ENCODE results near the gene LMAN2.
"Not testable (repeated sequence)": the region's sequence is repeated elsewhere in the genome, so short reads cannot be mapped to it uniquely, and the experiment has no call there.

The LMAN2 gene

DNA sequence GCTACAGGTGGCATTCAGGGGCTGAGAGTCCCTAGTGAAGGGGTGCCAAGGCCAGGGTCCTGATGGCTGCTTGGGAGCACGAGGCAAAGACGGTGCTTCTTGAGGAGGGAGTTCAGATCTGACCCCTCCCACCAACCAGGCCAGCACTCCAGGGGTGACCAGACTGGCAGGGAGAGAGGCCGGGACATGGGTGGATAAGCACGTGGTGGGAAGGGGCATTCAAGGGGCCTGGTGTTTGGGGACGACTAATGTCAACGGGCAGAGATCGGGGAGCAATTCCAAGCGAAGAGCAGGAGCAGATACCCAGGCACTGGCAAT lies 10.8 kb upstream of the LMAN2 start:
- H3K4me3 Mint-ChIP-seq = peak overlapping the region; percentile 74 to 89
- ATAC-seq = no peak
- H3K27me3 Mint-ChIP-seq = no peaks in the 10 kb centered on the region
- no peaks in the 10 kb centered on the region for H3K9me3 Mint-ChIP-seq
- peaks cover 92% of the 10 kb centered on the region for H3K4me1 Mint-ChIP-seq
- peak overlapping the region in 1 of 2 donors; percentile 55 for H3K27ac Mint-ChIP-seq
- DNase-seq = no peak

GRCh38 chr5:177361418-177362291 lies 10.2 kb upstream of the LMAN2 start:
- ATAC-seq = peak; percentile 25
- Mint-ChIP-seq H3K4me3 (peak overlapping the region; percentile 74 to 89), H3K27ac (peak overlapping the region in 1 of 2 donors; percentile 55), H3K4me1 (peaks cover 94% of the 10 kb centered on the region), H3K9me3 (no peaks in the 10 kb centered on the region), H3K27me3 (no peaks in the 10 kb centered on the region)
- DNase-seq = peak in 1 of 2 donors; percentile 38

DNA sequence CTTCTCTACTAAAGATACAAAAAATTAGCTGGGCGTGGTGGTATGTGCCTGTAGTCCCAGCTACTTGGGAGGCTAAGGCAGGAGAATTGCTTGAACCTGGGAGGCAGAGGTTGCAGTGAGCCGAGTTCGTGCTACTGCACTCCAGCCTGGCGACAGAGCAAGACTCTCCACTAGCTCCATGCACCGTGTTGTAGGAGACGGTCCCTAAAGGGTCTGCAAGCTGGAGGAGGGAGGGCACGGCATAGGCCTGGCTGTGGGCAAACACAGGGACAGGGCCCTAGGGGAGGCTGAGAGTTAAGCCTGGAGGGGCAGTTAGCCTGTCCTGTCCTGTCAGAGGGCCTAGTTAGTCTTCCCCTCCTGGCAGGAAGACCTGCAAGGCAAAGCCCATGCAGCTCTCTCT lies 9.3 kb upstream of the LMAN2 start:
- not testable (repeated sequence) for ATAC-seq, DNase-seq, H3K9me3 Mint-ChIP-seq, H3K27me3 Mint-ChIP-seq, H3K27ac Mint-ChIP-seq
- Mint-ChIP-seq H3K4me1 (peaks cover 94% of the 10 kb centered on the region), H3K4me3 (peak overlapping the region in 1 of 2 donors; percentile 27)

DNA sequence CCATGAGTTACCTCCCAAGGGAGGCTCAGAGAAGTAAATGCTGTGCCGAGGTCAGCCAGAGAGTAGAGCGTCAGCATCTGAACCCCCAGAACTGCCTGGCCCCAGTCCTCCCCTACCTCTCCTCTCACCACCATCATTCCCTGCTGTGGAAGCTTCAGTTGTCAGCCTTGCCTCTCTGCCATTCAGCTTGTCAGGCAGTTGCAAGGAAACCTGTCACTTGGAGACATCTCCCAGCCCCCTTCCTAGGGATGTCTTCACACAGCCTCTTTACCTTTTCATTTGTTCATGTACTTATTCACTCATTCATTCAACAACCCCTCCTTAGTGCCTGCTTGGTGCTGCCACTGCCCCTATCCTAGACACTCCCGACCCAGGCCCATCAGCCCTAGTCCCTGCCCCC lies 8.4 kb upstream of the LMAN2 start:
- ATAC-seq = no peak
- Mint-ChIP-seq H3K27ac (peak overlapping the region; percentile 43 to 55), H3K4me1 (peaks cover 94% of the 10 kb centered on the region), H3K27me3 (no peaks in the 10 kb centered on the region), H3K9me3 (peaks cover 8% of the 10 kb centered on the region in 2 donors), H3K4me3 (peak overlapping the region; percentile 90 to 94)
- no peak for DNase-seq

- Mint-ChIP-seq H3K27me3 (no peaks in the 10 kb centered on the region), H3K4me3 (peak overlapping the region; percentile 90 to 94), H3K27ac (peak overlapping the region; percentile 43 to 55), H3K4me1 (peaks cover 94% of the 10 kb centered on the region), H3K9me3 (peaks cover 11 to 12% of the 10 kb centered on the region in 2 donors)
- ATAC-seq = no peak
- DNase-seq = no peak
These were observed 8.0 kb upstream of the LMAN2 start for GRCh38 chr5:177359451-177359851.

DNA sequence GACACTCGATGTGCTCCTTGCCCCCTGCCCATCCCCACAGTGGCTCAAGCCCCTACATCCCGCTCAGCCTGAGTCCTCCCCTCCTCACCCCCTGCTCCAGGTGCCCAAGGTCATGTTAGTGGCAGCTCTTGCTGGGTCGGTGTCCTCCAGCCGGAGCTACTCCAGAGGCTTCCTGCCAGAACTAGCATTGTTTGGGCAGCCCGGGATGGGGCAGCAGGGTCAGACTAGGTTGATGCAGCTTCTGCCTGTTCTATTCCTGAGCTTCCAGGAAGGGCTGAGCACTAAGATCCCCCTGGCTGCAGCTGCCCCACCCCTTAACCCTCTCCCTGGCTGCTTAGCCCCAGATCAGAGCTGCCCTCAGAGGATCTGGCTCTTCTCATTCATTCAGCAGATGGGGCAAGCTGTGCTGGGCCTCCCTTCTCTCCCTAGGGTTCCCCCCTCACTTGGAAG lies 6.9 kb upstream of the LMAN2 start:
- ATAC-seq (no peak), DNase-seq (no peak)
- peak overlapping the region; percentile 90 to 94 for H3K4me3 Mint-ChIP-seq
- H3K27ac Mint-ChIP-seq = peak overlapping the region; percentile 69 to 85
- H3K27me3 Mint-ChIP-seq = no peaks in the 10 kb centered on the region
- peaks cover 87% of the 10 kb centered on the region for H3K4me1 Mint-ChIP-seq
- H3K9me3 Mint-ChIP-seq = peaks cover 11 to 14% of the 10 kb centered on the region in 2 donors

DNA sequence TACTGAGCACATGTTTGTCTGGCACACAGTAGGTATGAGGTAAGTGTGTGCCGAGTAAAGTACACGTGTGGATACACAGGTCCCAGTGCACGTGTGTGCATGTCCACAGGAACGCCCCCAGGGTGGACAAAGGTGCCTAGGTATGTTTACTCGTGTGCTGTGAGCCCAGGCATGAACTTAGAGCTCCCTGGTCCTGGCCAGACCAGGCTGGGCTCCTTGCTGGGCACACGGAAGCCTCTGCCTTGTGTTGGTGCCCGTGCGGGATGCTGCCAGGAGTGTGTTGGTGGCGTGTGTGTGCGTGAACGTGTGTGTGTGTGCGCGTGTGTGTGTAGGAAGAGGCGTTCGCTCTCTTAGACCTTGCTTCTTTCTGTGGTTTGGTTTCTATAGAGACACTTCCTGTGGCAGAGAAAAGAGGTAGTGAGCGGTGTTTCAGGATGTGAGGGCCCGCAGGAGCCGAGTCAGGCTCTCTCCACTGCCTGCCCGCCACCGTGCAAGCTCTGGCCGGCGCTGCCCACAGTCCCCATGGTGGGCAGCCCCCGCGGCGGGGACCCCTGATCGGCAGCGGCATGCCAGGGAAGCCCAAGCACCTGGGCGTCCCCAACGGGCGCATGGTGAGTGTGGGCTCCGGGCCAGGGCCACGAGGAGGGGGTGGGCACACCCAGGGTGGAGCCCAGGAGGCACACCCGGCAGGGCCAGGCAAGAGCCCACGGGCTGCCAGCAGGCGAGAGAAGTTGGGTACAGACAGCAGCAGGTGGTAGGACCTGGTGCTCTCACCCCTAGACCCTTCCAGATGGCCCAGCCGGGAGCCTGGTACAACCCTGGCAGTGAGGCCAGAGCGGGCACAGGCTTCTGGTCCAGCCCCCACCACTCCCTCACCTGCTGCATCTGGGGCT lies 6.2 kb upstream of the LMAN2 start, which contains the start of gene RGS14:
Gene RGS14 (plus strand): TSS at position 466 of the 893 bp plus-strand sequence. CDS start 101 bp downstream, at position 567.
- peak within 1 kb of the TSS; percentile 85 to 94 for H3K27ac Mint-ChIP-seq
- no peaks in the 10 kb centered on the region for H3K27me3 Mint-ChIP-seq
- ATAC-seq (peak; percentile 91), DNase-seq (peak; percentile 66 to 71)
- peaks cover 11 to 14% of the 10 kb centered on the region in 2 donors for H3K9me3 Mint-ChIP-seq
- H3K4me1 Mint-ChIP-seq = peaks cover 80% of the 10 kb centered on the region
- H3K4me3 Mint-ChIP-seq = peak within 1 kb of the TSS; percentile 90 to 94

- Mint-ChIP-seq H3K27me3 (no peaks in the 10 kb centered on the region), H3K9me3 (peaks cover 11 to 14% of the 10 kb centered on the region in 2 donors), H3K4me3 (peak overlapping the region; percentile 90 to 94), H3K4me1 (peaks cover 76% of the 10 kb centered on the region), H3K27ac (peak overlapping the region in 1 of 2 donors; percentile 79)
- ATAC-seq = no peak
- no peak for DNase-seq
These were observed 5.6 kb upstream of the LMAN2 start for GRCh38 chr5:177357146-177357458.

GRCh38 chr5:177356746-177357145 lies 5.3 kb upstream of the LMAN2 start:
- Mint-ChIP-seq H3K9me3 (peaks cover 11 to 14% of the 10 kb centered on the region in 2 donors), H3K27me3 (no peaks in the 10 kb centered on the region), H3K27ac (peak overlapping the region in 1 of 2 donors; percentile 21), H3K4me1 (peaks cover 75% of the 10 kb centered on the region), H3K4me3 (peak overlapping the region; percentile 90 to 94)
- DNase-seq (no peak), ATAC-seq (no peak)

GRCh38 chr5:177355868-177356168 lies 4.3 kb upstream of the LMAN2 start:
- Mint-ChIP-seq H3K4me1 (peaks cover 66% of the 10 kb centered on the region), H3K27me3 (no peaks in the 10 kb centered on the region), H3K4me3 (no peak overlapping the region), H3K27ac (no peak overlapping the region), H3K9me3 (peaks cover 11 to 14% of the 10 kb centered on the region in 2 donors)
- no peak for ATAC-seq
- no peak for DNase-seq

DNA sequence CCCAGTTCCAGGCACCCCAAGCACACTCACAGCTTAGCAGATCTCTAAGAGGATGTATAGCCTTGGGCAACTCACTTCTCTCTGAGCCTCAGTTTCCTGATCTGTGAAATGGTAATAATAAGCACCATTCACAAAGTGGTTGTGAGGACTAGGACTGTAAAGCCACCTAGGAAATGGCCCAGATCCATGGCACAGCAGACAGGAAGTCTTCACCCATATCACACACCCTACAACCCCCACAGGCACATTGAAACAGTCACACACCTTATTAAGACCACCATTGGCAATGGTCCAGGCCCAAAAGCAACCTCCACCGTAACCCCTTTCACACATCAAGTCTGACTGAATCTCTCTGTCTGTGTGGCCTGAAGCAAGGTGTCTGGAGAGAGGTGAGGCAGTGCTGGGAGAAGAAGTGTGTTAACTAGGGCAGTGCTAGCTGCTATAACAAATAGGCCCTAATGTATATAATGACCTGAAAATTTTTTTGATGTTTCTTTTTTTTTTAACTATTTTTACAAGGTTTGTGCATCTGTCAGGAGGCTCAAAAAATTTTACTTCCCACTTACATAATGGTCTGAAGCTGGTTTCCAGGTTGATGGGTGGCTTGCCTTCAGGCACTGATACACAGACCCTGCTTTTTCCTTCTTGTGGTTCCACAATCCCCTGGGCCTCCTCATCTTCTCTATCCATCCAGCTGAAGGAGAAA lies 3.8 kb upstream of the LMAN2 start:
- Mint-ChIP-seq H3K9me3 (peaks cover 11 to 14% of the 10 kb centered on the region in 2 donors), H3K4me3 (no peak overlapping the region), H3K27me3 (no peaks in the 10 kb centered on the region), H3K4me1 (peaks cover 64% of the 10 kb centered on the region), H3K27ac (no peak overlapping the region)
- ATAC-seq = no peak
- no peak for DNase-seq

DNA sequence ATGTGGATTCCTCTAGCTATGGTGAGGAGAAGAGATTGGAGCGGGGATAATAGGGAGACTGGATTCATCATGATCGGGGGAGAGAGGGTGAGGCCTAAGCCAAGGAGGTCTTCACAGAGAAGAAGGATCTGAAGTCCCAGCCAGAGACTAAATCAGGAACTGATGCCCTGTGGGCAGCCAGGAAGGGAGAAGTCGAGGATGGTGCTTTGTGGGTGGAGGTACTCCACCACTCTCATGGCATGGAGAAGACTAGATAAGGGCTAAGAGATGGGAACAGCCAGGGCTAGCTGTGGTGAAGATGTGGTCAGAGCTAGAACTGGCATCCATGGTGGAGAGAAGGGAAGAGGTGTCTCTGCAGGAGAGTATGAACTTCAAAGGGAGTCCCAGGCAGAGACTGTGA lies 3.2 kb upstream of the LMAN2 start:
- Mint-ChIP-seq H3K4me1 (peaks cover 64% of the 10 kb centered on the region), H3K27ac (no peak overlapping the region), H3K27me3 (no peaks in the 10 kb centered on the region), H3K4me3 (no peak overlapping the region), H3K9me3 (peaks cover 11 to 14% of the 10 kb centered on the region in 2 donors)
- DNase-seq (no peak), ATAC-seq (no peak)

DNA sequence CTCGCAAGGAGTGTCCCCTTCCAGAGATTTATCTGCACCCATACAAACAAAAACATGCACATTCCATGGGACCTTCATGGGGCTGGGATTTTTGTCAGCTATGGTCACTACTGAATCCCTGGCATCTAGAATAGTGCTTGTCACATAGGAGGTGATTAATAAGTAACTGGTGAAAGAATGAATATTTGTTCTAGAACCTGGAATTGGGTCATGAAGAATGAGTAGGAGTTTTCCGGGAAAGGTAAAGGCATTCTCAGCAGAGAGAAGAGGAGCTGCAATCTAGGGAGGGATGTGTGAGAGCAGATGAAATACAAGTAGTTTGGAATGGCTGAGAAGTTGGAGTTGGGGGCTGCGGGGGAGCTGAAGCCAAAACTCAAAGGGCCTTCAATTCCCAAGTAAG lies 2.8 kb upstream of the LMAN2 start:
- H3K4me3 Mint-ChIP-seq = no peak overlapping the region
- no peak overlapping the region for H3K27ac Mint-ChIP-seq
- peaks cover 64% of the 10 kb centered on the region for H3K4me1 Mint-ChIP-seq
- DNase-seq (no peak), ATAC-seq (no peak)
- no peaks in the 10 kb centered on the region for H3K27me3 Mint-ChIP-seq
- peaks cover 11 to 14% of the 10 kb centered on the region in 2 donors for H3K9me3 Mint-ChIP-seq

DNA sequence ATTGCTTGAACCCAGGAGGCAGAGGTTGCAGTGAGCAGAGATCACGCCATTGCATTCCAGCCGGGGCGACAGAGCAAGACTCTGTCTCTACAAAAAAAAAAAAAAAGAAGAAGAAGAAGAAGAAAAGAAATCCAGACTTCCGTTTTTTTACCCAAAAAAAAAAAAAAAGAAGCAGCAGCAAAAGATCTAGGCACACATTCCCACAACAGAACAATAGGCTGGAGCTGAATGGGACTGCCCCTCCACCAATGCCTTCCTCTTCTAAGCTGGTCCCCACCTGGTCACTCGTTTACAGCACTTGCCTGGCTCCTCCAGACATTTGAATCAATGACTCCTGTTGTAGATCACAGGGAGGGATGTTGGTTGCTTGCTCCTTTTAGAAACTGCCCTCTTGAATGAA lies 1.6 kb upstream of the LMAN2 start:
- ATAC-seq (no peak), DNase-seq (no peak)
- Mint-ChIP-seq H3K27me3 (no peaks in the 10 kb centered on the region), H3K4me1 (peaks cover 65% of the 10 kb centered on the region), H3K4me3 (peak overlapping the region in 1 of 2 donors; percentile 33), H3K9me3 (peaks cover 11 to 14% of the 10 kb centered on the region in 2 donors), H3K27ac (no peak overlapping the region)

- ATAC-seq = no peak
- Mint-ChIP-seq H3K4me3 (peak overlapping the region; percentile 97 to 99), H3K9me3 (peaks cover 11 to 14% of the 10 kb centered on the region in 2 donors), H3K27ac (peak overlapping the region; percentile 100), H3K27me3 (no peaks in the 10 kb centered on the region), H3K4me1 (peaks cover 64% of the 10 kb centered on the region)
- DNase-seq = no peak
These were observed 584 bp downstream of the LMAN2 start for GRCh38 chr5:177350776-177351391.

Data from stimulated activated naive CD8-positive, alpha-beta T cell treated with anti-CD3 and anti-CD28 coated beads, Interleukin-15, amount 100 ng/mL, for 72 hours (primary cell).